K562 (cell line): ENCODE results near the gene OTUD5.

Experiments
- CTCF ChIP-seq, 3 experiments: IDR thresholded peaks in 2 of 3; conservative IDR thresholded peaks in 1 of 3; 2 replicates each; pipeline ENCODE4 v1.5.1; 2011 to 2012; ENCODE audit warnings: low read length in 3 of 3, mild to moderate bottlenecking in 3 of 3, control low read depth in 2 of 3, improper control_type of control experiment in 1 of 3, inconsistent platforms in 1 of 3, low read depth in 1 of 3, mixed read lengths in 1 of 3, moderate library complexity in 1 of 3; ENCODE audit not compliant: insufficient read depth in 2 of 3
- MCM7 ChIP-seq, 2 experiments: fragments of 450-650 bp; IDR thresholded peaks; 2 replicates each; pipeline ENCODE4 v1.6.1; 2016 to 2018
- POLR2AphosphoS5 ChIP-seq: IDR thresholded peaks from 2 replicates; pipeline ENCODE4 v1.6.1; 2011; ENCODE audit warnings: mild to moderate bottlenecking, low read depth, low read length, moderate library complexity; ENCODE audit not compliant: control insufficient read depth, insufficient read depth
- ZBTB26 ChIP-seq: fragments of 450-650 bp; formaldehyde crosslinking; IDR thresholded peaks from 2 replicates; pipeline ENCODE4 v1.4.0; 2022; ENCODE audit warnings: missing genetic modification characterization
- ZNF140 ChIP-seq: fragments of 250-450 bp; sonication (Bioruptor Pico); IDR thresholded peaks from 2 replicates; pipeline ENCODE4 v1.8.0; 2021; ENCODE audit warnings: moderate library complexity, mild to moderate bottlenecking, inconsistent platforms
- ZNF232 ChIP-seq: sonication (generic); formaldehyde crosslinking; IDR thresholded peaks from 2 replicates; pipeline ENCODE4 v1.8.0; 2022; ENCODE audit warnings: mild to moderate bottlenecking, missing genetic modification reagents
- ZNF395 ChIP-seq: fragments of 200-800 bp; sonication (Bioruptor generic); IDR thresholded peaks from 2 replicates; pipeline ENCODE4 v1.6.1; 2017; ENCODE audit warnings: missing genetic modification characterization, missing compliant biosample characterization
- ZNF639 ChIP-seq, 2 experiments: fragments of 200-800 bp in 1 of 2; sonication (Bioruptor generic) in 1 of 2; sonication (generic) in 1 of 2; formaldehyde crosslinking in 1 of 2; IDR thresholded peaks in 1 of 2; conservative IDR thresholded peaks in 1 of 2; 2 replicates each; pipeline versions ENCODE4 v1.5.0 to v1.6.1; 2016 to 2020; ENCODE audit warnings: missing compliant biosample characterization in 1 of 2, missing genetic modification characterization in 1 of 2, missing genetic modification reagents in 1 of 2
- TF ChIP-seq, protein P1 (sequence below), 2 experiments: fragments of 250-450 bp in 1 of 2; fragments of 450-650 bp in 1 of 2; sonication (Bioruptor Pico) in 1 of 2; IDR thresholded peaks; 2 replicates each; pipeline versions ENCODE4 v1.6.1 to v1.8.0; 2016 to 2021; ENCODE audit warnings: mild to moderate bottlenecking in 2 of 2, moderate library complexity in 2 of 2, missing compliant biosample characterization in 1 of 2, missing genetic modification characterization in 1 of 2
- TF ChIP-seq, protein P2 (sequence below): fragments of 450-650 bp; IDR thresholded peaks from 2 replicates; pipeline ENCODE4 v1.6.1; 2016; ENCODE audit warnings: low read depth
- TF ChIP-seq, protein P3 (sequence below): sonication (generic); formaldehyde crosslinking; IDR thresholded peaks from 2 replicates; pipeline ENCODE4 v1.8.1; 2022; ENCODE audit warnings: missing genetic modification reagents

- TF ChIP-seq, protein P1, sequence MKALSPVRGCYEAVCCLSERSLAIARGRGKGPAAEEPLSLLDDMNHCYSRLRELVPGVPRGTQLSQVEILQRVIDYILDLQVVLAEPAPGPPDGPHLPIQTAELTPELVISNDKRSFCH (CRISPR knock-in tag; IDR thresholded peaks at IDR 0.05) = no peak
- TF ChIP-seq, protein P1 (tag; IDR thresholded peaks at IDR 0.05) = peak; percentile 96
- TF ChIP-seq POLR2AphosphoS5 (no peak), CTCF (IDR thresholded peaks at IDR 0.05 in 2 of 3, conservative IDR thresholded peaks at IDR 0.05 in 1 of 3; ENCODE audit: insufficient read depth in 2 of 3, low read depth in 1 of 3, low read length in 3 of 3) (peak; percentile 55 to 74 (median 63)), MCM7 (IDR thresholded peaks at IDR 0.05) (no peak), ZBTB26 (CRISPR knock-in tag) (no peak), ZNF395 (peak; percentile 75), ZNF639 (CRISPR knock-in tag; conservative IDR thresholded peaks at IDR 0.05 in 1 of 2, IDR thresholded peaks at IDR 0.05 in 1 of 2) (0 out of 4 replicates have a peak, but pooled peaks of 1 of the 2 experiments have one; percentile 28), ZNF140 (CRISPR knock-in tag) (no peak), ZNF232 (CRISPR knock-in tag) (no peak)
- TF ChIP-seq, protein P2, sequence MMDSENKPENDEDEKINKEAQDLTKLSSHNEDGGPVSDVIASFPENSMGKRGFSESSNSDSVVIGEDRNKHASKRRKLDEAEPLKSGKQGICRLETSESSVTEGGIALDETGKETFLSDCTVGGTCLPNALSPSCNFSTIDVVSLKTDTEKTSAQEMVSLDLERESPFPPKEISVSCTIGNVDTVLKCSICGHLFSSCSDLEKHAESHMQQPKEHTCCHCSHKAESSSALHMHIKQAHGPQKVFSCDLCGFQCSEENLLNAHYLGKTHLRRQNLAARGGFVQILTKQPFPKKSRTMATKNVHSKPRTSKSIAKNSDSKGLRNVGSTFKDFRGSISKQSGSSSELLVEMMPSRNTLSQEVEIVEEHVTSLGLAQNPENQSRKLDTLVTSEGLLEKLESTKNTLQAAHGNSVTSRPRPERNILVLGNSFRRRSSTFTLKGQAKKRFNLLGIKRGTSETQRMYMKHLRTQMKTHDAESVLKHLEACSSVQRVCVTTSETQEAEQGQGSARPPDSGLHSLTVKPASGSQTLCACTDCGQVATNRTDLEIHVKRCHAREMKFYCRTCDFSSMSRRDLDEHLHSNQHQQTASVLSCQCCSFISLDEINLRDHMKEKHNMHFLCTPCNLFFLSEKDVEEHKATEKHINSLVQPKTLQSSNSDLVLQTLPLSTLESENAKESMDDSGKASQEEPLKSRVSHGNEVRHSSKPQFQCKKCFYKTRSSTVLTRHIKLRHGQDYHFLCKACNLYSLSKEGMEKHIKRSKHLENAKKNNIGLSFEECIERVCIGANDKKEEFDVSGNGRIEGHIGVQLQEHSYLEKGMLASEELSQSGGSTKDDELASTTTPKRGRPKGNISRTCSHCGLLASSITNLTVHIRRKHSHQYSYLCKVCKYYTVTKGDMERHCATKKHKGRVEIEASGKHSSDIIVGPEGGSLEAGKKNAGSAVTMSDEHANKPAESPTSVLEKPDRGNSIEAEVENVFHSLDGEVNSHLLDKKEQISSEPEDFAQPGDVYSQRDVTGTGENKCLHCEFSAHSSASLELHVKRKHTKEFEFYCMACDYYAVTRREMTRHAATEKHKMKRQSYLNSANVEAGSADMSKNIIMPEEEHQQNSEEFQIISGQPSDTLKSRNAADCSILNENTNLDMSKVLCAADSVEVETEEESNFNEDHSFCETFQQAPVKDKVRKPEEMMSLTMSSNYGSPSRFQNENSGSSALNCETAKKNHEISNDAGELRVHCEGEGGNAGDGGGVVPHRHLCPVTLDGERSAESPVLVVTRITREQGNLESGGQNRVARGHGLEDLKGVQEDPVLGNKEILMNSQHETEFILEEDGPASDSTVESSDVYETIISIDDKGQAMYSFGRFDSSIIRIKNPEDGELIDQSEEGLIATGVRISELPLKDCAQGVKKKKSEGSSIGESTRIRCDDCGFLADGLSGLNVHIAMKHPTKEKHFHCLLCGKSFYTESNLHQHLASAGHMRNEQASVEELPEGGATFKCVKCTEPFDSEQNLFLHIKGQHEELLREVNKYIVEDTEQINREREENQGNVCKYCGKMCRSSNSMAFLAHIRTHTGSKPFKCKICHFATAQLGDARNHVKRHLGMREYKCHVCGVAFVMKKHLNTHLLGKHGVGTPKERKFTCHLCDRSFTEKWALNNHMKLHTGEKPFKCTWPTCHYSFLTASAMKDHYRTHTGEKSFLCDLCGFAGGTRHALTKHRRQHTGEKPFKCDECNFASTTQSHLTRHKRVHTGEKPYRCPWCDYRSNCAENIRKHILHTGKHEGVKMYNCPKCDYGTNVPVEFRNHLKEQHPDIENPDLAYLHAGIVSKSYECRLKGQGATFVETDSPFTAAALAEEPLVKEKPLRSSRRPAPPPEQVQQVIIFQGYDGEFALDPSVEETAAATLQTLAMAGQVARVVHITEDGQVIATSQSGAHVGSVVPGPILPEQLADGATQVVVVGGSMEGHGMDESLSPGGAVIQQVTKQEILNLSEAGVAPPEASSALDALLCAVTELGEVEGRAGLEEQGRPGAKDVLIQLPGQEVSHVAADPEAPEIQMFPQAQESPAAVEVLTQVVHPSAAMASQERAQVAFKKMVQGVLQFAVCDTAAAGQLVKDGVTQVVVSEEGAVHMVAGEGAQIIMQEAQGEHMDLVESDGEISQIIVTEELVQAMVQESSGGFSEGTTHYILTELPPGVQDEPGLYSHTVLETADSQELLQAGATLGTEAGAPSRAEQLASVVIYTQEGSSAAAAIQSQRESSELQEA = no peak
- TF ChIP-seq, protein P3, sequence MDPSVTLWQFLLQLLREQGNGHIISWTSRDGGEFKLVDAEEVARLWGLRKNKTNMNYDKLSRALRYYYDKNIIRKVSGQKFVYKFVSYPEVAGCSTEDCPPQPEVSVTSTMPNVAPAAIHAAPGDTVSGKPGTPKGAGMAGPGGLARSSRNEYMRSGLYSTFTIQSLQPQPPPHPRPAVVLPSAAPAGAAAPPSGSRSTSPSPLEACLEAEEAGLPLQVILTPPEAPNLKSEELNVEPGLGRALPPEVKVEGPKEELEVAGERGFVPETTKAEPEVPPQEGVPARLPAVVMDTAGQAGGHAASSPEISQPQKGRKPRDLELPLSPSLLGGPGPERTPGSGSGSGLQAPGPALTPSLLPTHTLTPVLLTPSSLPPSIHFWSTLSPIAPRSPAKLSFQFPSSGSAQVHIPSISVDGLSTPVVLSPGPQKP (CRISPR knock-in tag) = no peak
Observed at GRCh38 chrX:48937054-48937907, 20.1 kb downstream of the OTUD5 start.
